ENCODE data around the gene CSN3.
"Not testable (repeated sequence)": the region's sequence is repeated elsewhere in the genome, so short reads cannot be mapped to it uniquely, and the experiment has no call there.

- not testable (repeated sequence) for TF ChIP-seq CTCF (IDR thresholded peaks at IDR 0.05); ZFX (IDR thresholded peaks at IDR 0.05; ENCODE audit: borderline replicate concordance)
These were observed 21.0 kb upstream of the CSN3 start for GRCh38 chr4:70221389-70221788.
